Body of pancreas (tissue), 4 donors: Measurements from ENCODE around the gene CEACAM5.

Experiments
- POLR2A ChIP-seq, 3 donors: fragments of 450-650 bp; IDR thresholded peaks; one replicate each; pipeline ENCODE4 v1.6.1; 2016; ENCODE audit warnings: antibody characterized with exemption in 3 of 3, mild to moderate bottlenecking in 2 of 3
- TF ChIP-seq, protein P1 (sequence below), 7 experiments: fragments of 450-650 bp in 4 of 7; fragments of 200-600 bp in 3 of 7; sonication (generic) in 3 of 7; IDR thresholded peaks; one replicate each; pipeline ENCODE4 v1.5.1; 2016 to 2019; ENCODE audit warnings: antibody characterized with exemption in 7 of 7

GRCh38 chr19:41689993-41690800, 18.2 kb upstream of the CEACAM5 start:
- TF ChIP-seq, protein P1, sequence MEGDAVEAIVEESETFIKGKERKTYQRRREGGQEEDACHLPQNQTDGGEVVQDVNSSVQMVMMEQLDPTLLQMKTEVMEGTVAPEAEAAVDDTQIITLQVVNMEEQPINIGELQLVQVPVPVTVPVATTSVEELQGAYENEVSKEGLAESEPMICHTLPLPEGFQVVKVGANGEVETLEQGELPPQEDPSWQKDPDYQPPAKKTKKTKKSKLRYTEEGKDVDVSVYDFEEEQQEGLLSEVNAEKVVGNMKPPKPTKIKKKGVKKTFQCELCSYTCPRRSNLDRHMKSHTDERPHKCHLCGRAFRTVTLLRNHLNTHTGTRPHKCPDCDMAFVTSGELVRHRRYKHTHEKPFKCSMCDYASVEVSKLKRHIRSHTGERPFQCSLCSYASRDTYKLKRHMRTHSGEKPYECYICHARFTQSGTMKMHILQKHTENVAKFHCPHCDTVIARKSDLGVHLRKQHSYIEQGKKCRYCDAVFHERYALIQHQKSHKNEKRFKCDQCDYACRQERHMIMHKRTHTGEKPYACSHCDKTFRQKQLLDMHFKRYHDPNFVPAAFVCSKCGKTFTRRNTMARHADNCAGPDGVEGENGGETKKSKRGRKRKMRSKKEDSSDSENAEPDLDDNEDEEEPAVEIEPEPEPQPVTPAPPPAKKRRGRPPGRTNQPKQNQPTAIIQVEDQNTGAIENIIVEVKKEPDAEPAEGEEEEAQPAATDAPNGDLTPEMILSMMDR (IDR thresholded peaks at IDR 0.05) = no peak
- no peak for TF ChIP-seq POLR2A (IDR thresholded peaks at IDR 0.05)
